Stimulated activated CD4-positive, alpha-beta T cell treated with anti-CD3 and anti-CD28 coated beads, Interleukin-2, amount 100 ng/mL, for 48 hours (primary cell): ENCODE data around the gene MPP2.
"Not testable (repeated sequence)": the region's sequence is repeated elsewhere in the genome, so short reads cannot be mapped to it uniquely, and the experiment has no call there.

Experiments
- DNase-seq, 2 donors: peaks; one replicate each; pipeline ENCODE4 v3.0.0-alpha.2; 2020

Gene MPP2

DNA sequence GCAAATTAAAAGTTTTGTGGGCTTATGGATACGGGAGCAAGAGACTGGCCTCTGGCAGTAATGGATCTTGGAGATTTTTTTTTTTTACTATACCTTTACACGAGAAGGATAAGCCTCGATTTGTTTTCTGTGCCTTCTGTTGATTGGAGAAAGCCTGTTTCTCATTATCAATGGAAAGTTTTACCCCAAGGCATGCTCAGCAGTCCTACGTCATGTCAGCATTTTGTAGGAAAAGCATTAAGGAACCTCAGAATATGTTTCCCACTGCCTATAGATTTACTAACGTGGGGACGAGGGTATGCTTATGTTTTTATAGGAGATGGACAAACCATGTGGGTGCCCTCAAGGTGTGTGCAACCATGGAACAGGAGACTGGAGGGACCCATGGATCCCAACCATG is 33.5 kb downstream of the MPP2 start:
- DNase-seq = no peak

DNA sequence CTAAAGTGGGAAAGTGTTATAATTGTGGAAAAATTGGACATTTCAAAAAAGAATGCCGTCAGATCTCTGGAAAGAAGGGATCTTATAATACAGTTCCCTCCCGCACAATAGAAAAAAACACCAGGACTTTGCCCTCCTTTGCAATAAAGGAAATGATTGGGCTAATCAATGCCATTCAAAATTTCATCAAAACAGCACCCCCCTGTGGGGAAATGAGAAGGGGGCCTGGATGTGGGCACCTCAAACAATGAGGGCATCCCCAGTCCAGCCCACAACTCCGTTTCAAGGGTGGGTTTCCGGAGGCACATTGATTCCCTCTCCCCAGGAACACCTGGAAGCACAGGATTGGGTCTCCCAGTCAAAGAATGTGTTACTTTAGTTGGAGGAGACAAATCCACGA is 34.2 kb downstream of the MPP2 start:
- DNase-seq = no peak

DNA sequence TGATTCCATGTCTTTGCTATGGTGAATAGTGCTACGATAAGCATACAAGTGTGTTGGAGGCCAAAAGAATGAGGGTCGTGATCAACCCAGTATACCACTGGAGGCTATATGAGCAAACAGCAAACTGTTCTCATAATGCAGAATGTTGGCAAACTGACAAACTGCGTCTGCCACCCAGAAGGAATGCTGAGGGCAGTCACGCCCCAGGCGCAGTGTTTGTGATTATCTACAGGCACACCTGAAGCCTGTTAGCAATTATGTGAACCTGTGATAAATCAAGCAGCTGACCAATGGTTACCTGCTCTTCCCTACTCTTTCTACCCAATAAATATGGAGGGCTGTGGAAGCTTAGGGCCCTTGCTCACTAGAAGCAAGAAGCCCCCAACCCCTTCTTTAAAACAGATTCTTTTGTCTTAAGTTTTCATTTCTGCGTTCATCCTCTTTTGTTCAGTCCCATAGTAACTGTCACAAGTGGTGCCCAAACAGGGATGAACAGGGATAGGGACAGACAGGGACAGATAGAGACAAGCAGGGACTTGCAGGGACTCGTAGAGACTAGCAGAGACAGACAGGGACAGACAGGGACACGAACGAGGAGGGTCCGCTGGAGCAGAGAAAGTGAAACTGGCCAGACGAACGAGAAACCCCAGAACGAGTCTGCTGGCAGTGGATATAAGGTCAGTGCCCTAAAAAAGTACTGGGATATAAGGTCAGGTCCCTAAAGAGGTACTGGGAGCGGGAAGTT is 35.2 kb downstream of the MPP2 start:
- no peak for DNase-seq

DNA sequence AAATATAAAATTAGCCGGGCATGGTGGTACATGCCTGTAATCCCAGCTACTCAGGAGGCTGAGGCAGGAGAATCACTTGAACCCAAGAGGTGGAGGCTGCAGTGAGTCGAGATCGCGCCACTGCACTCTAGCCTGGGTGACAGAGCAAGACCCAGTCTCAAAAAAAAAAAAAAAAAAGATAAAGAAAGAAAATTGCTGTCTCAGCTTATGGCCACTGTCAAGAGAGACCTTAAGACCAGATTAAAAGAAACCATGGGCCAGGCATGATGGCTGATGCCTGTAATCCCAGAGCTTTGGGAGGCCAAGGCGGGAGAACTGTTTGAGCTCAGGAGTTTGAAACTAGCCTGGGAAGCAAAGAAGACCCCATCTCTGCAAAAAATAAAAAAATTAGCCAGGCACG is 38.3 kb downstream of the MPP2 start:
- not testable (repeated sequence) for DNase-seq

DNA sequence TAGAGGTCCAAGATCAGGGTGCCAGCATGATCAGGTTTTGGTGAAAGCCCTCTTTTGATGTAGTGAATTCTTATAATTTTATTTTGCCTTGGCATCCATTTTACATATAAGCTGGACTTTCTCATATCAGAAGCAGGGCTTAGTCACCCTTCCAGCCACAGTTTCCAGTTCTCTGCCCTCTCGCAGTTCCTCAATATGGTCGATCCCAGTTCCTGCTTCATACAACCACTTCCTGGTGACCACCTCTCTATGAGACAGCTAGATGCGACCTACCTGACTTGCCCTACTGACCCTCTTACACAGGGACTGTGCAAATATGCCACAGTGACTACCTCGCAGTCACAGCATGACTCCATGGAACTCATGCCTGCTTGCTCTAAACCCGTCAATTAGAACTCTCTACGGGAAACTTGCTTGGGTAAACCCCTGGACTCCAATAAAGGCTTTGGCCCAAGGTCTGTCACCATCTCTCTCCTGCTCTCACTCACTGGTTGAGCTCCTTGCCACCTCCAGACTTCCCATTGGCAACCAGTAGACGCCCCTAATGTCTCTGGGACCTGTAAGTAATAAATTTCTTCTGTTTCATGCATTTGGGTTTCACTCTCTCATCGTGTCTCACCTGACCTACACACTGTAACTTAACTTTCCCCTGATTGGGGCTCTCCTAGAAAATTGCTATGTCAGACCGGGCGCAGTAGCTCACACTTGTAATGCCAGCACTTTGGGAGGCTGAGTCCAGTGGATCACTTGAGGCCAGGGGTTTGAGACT is 38.9 kb downstream of the MPP2 start:
- no peak for DNase-seq

DNA sequence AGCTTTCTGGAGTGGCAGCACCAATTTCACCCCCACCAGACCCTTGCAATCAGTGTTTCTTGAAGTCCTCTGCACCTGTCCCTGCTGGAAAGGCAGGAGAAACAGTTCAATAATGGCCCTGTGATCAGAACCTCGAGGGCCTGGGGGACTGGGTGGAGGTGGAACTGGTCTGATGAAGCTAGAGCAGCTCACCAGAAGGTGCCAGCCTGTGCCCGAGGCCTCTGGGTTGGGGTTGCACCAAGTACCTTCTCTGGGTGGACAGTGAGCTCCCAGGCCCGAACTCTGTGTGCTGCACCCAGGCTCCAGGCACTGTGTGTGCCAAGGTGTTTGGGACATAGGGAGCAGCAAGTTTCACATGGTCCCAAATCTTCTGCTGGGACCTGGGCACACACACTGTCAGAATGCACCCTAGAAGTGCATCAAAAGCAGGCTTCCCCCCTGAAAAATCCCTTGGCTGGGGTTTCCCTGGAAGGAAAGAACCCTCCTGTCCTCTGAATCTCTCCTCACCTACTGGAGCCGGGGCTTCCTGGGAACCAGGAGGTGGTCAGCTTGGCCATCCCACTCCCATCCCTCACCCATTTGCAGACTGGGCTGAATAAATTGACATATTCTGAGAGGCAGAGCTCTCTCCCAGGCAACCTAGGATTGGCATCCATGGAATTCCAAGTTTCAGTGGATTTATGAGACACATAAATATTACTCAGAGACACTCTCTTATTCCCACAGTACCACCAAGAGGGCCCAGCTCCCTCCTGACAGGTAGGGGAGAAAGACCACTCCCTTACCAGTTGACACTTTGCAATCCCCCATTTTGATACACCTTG is 43.0 kb downstream of the MPP2 start:
- no peak for DNase-seq

DNA sequence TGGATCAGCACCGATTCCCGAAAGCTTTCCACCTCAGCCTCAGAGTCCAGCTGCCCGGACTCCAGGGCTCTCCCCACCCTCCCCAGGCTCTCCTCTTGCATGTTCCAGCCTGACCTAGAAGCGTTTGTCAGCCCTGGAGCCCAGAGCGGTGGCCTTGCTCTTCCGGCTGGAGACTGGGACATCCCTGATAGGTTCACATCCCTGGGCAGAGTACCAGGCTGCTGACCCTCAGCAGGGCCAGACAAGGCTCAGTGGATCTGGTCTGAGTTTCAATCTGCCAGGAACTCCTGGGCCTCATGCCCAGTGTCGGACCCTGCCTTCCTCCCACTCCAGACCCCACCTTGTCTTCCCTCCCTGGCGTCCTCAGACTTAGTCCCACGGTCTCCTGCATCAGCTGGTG is 45.4 kb downstream of the MPP2 start:
- no peak for DNase-seq

DNA sequence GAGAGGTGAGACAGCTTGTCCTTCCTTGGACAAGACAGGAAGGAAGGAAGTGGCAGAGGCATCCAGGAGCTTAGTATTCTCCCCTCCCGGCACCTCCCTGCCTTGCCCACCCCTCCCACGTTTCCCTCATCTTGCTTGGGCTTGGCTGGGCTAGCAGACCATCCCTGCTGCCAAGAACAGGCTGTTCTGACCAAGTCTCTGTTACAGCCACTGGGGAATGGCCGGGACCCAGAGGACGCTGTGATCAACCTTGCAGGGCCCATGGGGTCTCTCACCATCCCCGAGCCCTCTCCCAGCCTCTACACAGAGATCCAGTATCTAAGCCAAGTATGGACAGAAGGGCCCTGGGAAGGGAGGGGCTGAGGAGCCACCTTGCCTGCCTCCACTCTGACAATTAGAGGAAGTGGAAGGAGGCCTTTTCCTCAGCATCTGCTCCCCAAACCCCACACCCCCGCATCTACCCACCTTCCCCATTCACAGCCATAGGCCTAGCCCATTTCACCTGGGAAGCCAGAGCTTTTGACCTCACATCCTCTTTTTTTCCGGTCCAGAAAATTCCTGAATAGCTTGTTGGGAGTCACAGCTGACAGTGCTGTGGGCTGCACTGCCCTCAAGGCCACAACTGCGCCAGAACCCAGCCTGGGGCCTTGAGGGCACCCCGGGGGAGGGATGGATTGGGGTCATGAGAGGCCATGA is 46.3 kb downstream of the MPP2 start:
- DNase-seq = no peak

DNA sequence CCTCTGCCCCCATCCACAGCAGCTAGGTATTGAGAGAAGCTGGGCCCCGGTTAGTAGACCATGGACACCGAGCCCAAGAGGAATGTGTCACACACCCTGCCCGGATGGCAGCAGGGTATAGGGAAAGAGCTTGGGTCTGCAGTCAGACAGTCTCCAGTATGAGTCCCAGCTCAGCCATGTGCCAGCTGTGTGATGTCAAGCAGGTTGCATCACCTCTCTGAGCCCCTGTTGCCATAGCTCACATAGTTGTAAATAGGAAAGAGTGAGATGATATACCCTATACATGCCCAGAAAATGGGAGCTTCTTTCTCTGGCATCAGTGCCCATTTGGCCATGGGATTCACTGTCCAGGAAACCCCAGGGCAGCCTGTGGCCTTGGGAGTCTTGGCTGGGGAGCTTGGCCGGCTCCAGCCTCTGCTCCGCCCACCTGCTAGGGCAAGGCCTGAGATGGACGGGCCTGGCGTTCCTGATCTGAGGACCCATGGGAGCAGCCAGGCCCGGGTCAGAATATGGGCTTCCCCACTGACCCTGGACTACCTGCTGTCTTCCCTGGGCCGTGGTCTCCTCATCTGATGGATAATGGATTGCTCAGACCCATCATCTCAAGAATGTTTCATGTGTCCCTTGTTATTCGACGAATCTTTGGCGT is 47.1 kb downstream of the MPP2 start:
- DNase-seq = no peak

DNA sequence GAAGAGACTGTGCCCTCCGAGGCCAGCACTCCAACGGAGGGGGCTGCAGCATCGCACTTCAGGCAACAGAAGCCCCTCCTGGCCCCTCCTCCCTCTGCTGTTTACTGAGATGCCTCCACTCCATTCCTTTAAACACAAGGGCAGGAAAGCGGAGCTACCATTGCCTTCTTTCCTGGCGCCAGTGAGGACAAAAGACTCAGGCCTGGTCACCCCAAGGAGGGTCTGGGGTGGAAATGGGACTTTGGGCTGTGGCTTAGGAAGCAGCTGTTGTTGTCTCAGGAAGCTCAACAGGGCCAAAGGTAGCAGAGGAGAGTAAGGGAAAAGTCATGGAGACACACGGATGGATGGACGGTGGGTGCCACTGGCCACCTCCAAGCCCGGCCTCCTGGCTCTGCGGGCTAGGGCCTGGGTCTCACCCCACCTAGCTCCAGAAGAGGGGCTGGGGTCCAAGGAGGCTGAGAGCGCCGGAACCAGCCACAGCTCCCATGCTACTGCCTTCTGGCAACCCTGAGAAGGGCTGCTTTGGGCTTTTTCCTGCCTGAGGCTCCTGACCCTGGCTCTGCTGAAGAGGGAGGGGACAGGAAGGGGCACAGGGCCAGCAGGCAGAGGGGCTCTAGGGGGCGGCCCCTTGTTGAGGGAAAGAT is 49.3 kb downstream of the MPP2 start:
- no peak for DNase-seq

DNA sequence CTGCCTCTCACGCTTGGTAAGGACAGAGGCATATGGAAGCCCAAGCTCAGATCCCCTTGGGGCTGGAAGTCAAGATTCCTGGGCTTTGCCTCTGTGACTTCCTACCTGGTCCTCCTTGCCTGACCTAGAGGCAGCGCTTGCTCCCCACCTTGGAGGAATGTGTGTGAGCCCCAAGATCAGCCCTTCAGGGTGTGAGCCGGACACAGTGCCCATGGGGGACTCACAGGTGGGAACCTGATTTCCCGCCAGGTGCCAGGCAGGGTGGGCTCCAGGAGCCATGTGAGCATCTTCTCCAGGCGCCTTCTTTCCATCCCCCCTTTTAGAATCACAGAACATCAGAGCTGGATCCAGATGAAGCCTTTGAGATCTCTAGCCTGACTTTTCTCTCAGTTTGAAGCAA is 50.2 kb downstream of the MPP2 start:
- DNase-seq = no peak

DNA sequence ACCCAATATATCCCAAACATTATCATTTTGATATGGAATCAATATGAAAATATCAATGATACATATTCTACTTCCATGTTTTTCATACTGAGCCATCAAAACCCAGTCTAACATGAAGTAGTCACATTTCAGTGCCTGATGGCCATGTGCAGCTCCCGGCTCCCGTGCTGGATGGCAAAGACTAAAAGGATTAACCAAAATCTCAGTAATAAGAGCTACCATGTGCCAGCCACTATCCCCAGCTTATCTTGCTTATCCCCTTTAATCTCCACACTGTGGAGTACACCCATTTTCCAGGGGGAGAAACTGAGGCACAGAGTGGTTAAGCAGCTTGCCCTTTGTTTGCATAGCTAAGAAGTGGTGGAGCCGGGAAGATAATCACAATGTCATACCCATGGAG is 51.2 kb downstream of the MPP2 start:
- no peak for DNase-seq

DNA sequence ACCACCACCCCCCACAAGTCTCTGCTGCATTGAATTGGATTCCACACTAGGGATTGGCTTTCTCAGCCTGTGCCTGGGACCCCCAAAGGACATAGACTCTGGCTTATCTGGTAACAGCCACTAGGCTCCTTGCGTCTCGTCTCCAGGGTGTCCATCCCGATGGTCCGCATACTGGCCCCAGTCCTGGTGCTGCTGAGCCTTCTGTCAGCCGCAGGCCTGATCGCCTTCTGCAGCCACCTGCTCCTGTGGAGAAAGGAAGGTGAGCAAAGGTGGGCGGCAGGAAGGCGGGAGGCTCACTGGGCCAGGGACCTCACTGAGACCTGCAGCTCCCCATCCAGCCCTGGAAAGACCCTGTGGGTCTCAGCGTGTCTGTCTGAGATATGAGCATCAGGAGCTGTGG is 52.3 kb downstream of the MPP2 start:
- no peak for DNase-seq

DNA sequence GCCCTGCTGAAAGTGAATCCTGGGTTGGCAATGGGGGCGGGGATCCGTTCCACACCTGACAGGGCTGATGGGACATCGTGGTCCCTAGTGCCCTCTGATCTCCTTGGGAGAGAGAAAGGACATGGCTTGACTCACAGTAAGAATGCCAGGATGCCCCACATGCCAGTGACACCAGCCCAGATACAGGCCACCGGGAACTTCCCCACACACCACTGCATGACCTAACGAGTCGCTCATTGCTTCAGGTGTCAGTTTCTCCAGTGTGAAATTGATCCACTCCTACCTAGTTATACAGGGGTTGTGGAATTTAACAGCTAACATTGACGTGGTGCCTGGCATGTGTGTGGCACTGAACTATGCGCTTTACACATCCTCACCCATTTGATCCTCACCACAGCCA is 52.8 kb downstream of the MPP2 start:
- no peak for DNase-seq

DNA sequence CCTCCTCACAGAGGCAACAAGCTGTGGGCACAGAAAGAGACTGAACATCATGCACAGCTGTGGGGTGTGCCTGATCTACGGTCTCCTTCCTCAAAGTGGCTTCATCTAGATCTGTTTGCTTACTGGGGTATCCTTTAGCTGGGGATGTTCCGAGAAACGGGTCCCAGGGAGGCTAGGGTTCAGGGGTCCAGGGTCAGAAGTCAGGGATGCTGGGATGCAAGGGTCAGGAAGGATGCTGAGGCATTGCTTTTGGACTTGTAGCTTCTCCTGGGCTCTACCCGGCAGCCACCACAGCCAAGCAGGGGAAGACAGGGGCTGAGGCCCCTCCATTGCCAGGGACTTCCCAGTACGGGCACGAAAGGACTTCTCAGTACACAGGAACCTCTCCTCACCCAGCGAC is 53.8 kb downstream of the MPP2 start:
- DNase-seq = no peak

DNA sequence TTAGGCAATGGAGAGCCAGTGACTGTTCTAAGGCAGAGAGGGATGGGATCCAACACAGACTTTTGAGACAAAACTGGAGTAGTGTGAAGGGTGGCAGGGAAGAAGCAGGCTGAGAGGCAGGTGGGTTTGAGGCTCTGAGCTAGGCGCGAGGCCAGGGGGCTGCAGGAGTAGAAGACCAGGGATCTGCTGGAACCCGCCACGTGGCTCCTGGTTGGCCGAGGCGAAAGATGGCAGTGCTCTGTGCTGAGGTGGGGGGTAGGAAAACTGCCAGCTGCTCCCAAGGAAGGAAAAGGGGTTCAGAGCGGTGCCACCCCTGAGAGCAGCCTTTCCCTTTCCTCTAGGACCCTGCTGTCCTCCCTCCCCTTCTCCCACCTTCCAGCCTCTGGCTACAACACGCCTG is 54.8 kb downstream of the MPP2 start:
- no peak for DNase-seq

DNA sequence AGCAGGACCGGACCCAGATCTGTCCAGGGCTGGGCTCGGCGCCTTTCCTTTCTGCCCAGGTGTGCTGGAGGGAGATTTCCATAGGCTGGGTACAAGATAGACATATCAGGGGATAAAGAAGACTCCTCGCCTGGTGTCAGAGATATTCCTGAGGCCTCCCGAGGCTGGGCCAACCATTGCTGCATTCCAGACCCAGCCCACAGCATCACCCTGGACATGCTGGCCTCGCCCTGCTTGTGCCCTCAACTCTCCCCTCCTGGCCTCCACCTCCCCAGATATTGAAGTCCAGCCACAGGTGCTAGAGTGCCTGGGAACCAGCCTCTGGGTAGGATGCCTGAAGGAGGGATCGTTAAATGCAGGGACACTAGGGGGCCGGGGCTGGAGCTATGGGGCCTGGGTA is 58.2 kb downstream of the MPP2 start:
- no peak for DNase-seq

DNA sequence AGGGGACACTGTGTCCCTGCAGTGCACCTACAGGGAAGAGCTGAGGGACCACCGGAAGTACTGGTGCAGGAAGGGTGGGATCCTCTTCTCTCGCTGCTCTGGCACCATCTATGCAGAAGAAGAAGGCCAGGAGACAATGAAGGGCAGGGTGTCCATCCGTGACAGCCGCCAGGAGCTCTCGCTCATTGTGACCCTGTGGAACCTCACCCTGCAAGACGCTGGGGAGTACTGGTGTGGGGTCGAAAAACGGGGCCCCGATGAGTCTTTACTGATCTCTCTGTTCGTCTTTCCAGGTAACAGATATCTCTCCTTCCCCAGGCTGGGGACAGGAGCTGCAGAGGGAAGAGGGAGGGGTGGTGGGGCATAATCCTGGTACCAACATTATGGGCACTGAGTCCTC is 58.7 kb downstream of the MPP2 start:
- DNase-seq = no peak

DNA sequence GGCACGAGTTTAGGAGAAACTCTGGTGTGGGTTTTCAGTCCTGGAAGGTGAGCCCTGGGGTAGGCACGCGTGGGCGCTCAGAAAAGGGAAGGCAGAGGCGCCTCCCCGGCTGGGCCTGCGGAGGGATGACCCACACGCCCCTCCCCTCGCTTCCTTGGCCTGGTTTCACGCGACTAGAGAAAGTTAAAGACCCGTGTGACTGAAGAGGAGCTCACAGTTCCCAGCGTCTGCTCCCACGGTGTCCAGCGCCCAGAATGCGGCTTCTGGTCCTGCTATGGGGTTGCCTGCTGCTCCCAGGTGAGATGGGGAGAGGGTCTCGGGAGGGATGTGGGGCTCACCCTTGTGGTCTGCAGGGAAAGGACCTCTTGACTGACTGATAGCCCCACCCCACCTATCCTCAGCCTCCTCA is 60.4 kb downstream of the MPP2 start, which contains the start of gene CD300LG:
Gene CD300LG (plus strand): TSS at position 214 of the 409 bp plus-strand sequence. CDS start 41 bp downstream, at position 255.
- DNase-seq = no peak

DNA sequence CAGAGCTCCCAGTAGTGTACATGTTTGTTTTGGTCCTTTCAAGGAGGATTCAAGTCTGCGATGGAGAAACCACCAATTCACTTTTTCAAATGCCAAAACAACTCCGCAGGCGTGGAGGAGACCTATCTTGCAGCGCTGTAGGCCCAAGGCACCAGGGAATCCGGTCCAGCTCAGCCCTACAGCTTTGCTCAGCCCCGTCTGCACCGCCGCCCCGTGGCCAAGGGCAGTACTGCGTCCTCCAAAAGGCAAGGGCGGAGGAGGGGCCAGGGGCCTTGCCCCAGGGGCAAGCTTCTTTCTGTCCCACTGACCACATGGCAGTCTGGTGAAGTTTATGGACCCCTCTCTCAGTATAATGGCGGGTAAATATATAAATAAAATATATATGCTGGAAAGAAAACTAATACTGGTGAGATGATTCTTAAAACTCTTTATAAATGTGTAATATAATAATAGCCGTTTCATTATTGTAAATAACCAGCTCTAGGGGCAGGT is 61.1 kb downstream of the MPP2 start:
- peak; percentile 86 for DNase-seq

DNA sequence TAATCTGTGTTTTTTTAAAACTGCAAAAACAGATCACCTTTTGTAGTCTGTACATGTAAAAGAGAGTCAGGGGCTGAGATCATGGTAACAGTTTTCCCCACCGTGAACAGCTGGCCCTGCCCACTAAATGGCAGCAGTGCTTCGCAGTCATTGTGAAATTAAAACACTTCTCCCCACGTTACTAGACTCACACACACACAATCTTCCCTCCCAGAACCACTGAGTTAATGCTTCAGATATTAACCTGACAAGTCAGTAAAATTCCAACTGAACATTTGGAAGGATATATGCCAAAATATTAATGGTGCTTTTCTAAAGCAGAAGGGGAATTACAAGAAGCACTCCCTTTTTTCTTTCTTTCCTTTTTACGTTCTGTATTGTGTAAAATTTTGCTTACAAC is 61.6 kb downstream of the MPP2 start:
- no peak for DNase-seq

DNA sequence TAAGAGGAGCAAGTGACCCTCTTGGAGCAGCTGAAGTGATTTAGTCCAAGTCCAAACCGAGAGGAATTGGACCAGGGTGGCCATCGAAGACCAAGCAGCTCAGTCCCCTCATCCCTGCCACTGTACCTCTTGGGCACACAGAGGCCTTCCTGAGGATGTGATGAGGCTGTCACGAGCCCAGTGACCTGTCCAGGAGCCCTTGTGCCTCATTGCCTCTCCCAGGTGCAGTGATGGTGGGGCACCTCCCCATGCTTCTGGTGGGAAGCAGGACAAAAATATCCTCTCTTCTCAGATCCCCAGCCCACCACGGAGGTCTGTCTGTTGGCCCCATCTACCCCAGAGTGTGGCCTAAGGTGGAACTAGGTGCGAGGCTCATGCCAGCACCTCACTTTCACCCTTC is 63.1 kb downstream of the MPP2 start:
- no peak for DNase-seq
